Endothelial cell of umbilical vein (primary cell): Measurements from ENCODE around the gene COX18. TPM values are rescaled to one million over a fixed set of nuclear protein-coding genes. Genes with fewer than 3 reads are reported as not detected.

ENCODE experiments used
- BruUV-seq: library from RNA; stranded (reverse); fragments of 400-500 nt; replicated peaks from 2 replicates; lab custom pipeline; 2021; lab: Mats Ljungman, UMichigan
- CTCF ChIA-PET: fragments of 300-600, 350-600 bp; sonication (Branson Sonifier 250); formaldehyde crosslinking; loops from one replicate; lab custom pipeline; 2021; ENCODE audit warnings: antibody characterized with exemption, inconsistent platforms; lab: Charles Lee
- POLR2A ChIA-PET: fragments of 300-600, 350-600 bp; sonication (Branson Sonifier 250); formaldehyde crosslinking; loops from one replicate; lab custom pipeline; 2021; ENCODE audit warnings: antibody characterized with exemption, inconsistent platforms; lab: Charles Lee
- DNase-seq: peaks from one replicate; pipeline ENCODE4 v3.0.0-alpha.2; 2011; ENCODE audit warnings: low read depth, low spot score
- FAIRE-seq: peaks from 2 replicates; lab custom pipeline; 2011; peaks lifted over from hg19 to GRCh38; lab: Jason Lieb, UNC
- H2AFZ ChIP-seq: 2 replicates; pipeline ENCODE4 v1.6.0; 2012; ENCODE audit warnings: low read depth, low read length, control low read depth, inconsistent platforms
- H3K27ac ChIP-seq: 2 replicates; pipeline ENCODE4 v1.5.1; 2011; ENCODE audit warnings: low read depth, mild to moderate bottlenecking, control low read depth, low read length, moderate library complexity; ENCODE audit not compliant: insufficient read depth
- H3K27me3 ChIP-seq, 2 experiments: 2 replicates each; pipeline versions ENCODE4 v1.6.0 to v1.6.1; 2011; ENCODE audit warnings: low read length in 2 of 2, mixed read lengths in 1 of 2; ENCODE audit not compliant: control insufficient read depth in 2 of 2, insufficient read depth in 2 of 2
- H3K36me3 ChIP-seq, 2 experiments: 2 replicates in 1 of 2; 3 replicates in 1 of 2; pipeline ENCODE4 v1.5.1; 2011; ENCODE audit warnings: low read length in 2 of 2, mild to moderate bottlenecking in 1 of 2, moderate library complexity in 1 of 2; ENCODE audit not compliant: control insufficient read depth in 2 of 2, insufficient read depth in 2 of 2; ENCODE audit errors: extremely low read depth in 1 of 2
- H3K4me1 ChIP-seq: 3 replicates; pipeline ENCODE4 v1.5.1; 2011; ENCODE audit warnings: mild to moderate bottlenecking, low read length; ENCODE audit not compliant: control insufficient read depth, insufficient read depth; ENCODE audit errors: extremely low read depth
- H3K4me2 ChIP-seq: 2 replicates; pipeline ENCODE4 v1.6.1; 2011; ENCODE audit warnings: low read length, control low read depth, mixed read lengths; ENCODE audit not compliant: insufficient read depth
- H3K4me3 ChIP-seq, 3 experiments: fragments of 200-600 bp in 1 of 3; sonication (generic), shearing (Covaris generic) in 1 of 3; replicated peaks in 1 of 3; 2 replicates each; pipeline ENCODE4 v1.5.1; 2011 to 2016; ENCODE audit warnings: control low read depth in 3 of 3, low read length in 3 of 3, mild to moderate bottlenecking in 2 of 3, inconsistent platforms in 1 of 3, low read depth in 1 of 3, moderate library complexity in 1 of 3; ENCODE audit not compliant: insufficient read depth in 1 of 3
- H3K79me2 ChIP-seq: 2 replicates; pipeline ENCODE4 v1.6.0; 2012; ENCODE audit warnings: low read length, inconsistent platforms; ENCODE audit not compliant: control insufficient read depth, insufficient read depth
- H3K9ac ChIP-seq: replicated peaks from 2 replicates; pipeline ENCODE3; 2011; ENCODE audit warnings: low read length, control low read depth; ENCODE audit not compliant: insufficient read depth; ENCODE audit errors: extremely low read depth
- H3K9me1 ChIP-seq: replicated peaks from 3 replicates; pipeline ENCODE4 v1.6.0; 2011; ENCODE audit warnings: mild to moderate bottlenecking, low read length; ENCODE audit not compliant: control insufficient read depth, insufficient read depth; ENCODE audit errors: extremely low read depth
- H3K9me3 ChIP-seq: replicated peaks from 2 replicates; pipeline ENCODE4 v1.5.1; 2012; ENCODE audit warnings: low read length, inconsistent platforms; ENCODE audit not compliant: control insufficient read depth, insufficient read depth
- H4K20me1 ChIP-seq: replicated peaks from 2 replicates; pipeline ENCODE3; 2011; ENCODE audit warnings: mild to moderate bottlenecking, low read length; ENCODE audit not compliant: control insufficient read depth, insufficient read depth; ENCODE audit errors: extremely low read depth
- CTCF ChIP-seq, 2 donors: IDR thresholded peaks; 1 replicate in 1 of 2; 2 replicates in 1 of 2; pipeline ENCODE4 v1.5.1; 2011; ENCODE audit warnings: low read length in 2 of 2, mild to moderate bottlenecking in 2 of 2, moderate library complexity in 2 of 2, control low read depth in 1 of 2, inconsistent platforms in 1 of 2, low read depth in 1 of 2; ENCODE audit not compliant: insufficient read depth in 1 of 2; ENCODE audit errors: extremely low read depth in 1 of 2
- EZH2 ChIP-seq: IDR thresholded peaks from 2 replicates; pipeline ENCODE4 v1.6.1; 2012; ENCODE audit warnings: borderline replicate concordance, low read depth, mild to moderate bottlenecking, moderate library complexity, low read length, inconsistent platforms; ENCODE audit not compliant: severe bottlenecking
- FOS ChIP-seq: IDR thresholded peaks from 2 replicates; pipeline ENCODE4 v1.6.1; 2011; ENCODE audit warnings: mild to moderate bottlenecking, low read length, moderate library complexity, borderline replicate concordance; ENCODE audit not compliant: insufficient read depth
- GATA2 ChIP-seq: IDR thresholded peaks from 2 replicates; pipeline ENCODE4 v1.7.0; 2011; ENCODE audit warnings: low read depth, mild to moderate bottlenecking, moderate library complexity, mixed read lengths, low read length; ENCODE audit not compliant: insufficient read length, insufficient read depth
- JUN ChIP-seq: IDR thresholded peaks from 2 replicates; pipeline ENCODE4 v1.6.1; 2011; ENCODE audit warnings: borderline replicate concordance, low read depth; ENCODE audit not compliant: insufficient read length, insufficient read depth
- MAX ChIP-seq: IDR thresholded peaks from 2 replicates; pipeline ENCODE4 v1.6.1; 2011; ENCODE audit not compliant: insufficient read depth, insufficient read length
- MYC ChIP-seq: IDR thresholded peaks from one replicate; pipeline ENCODE4 v1.6.1; 2011; ENCODE audit warnings: mild to moderate bottlenecking, low read depth, low read length
- POLR2A ChIP-seq: IDR thresholded peaks from 2 replicates; pipeline ENCODE4 v1.6.1; 2012; ENCODE audit warnings: low read depth, mild to moderate bottlenecking, control low read depth, low read length
- POLR2AphosphoS5 ChIP-seq: IDR thresholded peaks from 2 replicates; pipeline ENCODE4 v1.6.1; 2012; ENCODE audit warnings: low read depth, mild to moderate bottlenecking, control low read depth, low read length, moderate library complexity; ENCODE audit not compliant: insufficient read depth
- dilution Hi-C: fragments of 300-500 bp; cut with MboI; formaldehyde crosslinking; loops from one replicate; pipeline ENCODE4 v1.15.0; 2019; ENCODE audit warnings: low sequenced_read_pairs; ENCODE audit not compliant: extremely low pct_ligation_motif_present
- intact Hi-C: fragments of 100-400 bp; cut with micrococcal nuclease; formaldehyde crosslinking; loops from one replicate; pipeline ENCODE4 v1.10.0; 2022
- polyA plus RNA-seq, 4 experiments: library from polyadenylated mRNA; depleted of rRNA in 3 of 4; stranded (reverse) in 3 of 4; unstranded in 1 of 4; fragments of >200 nt; gene quantifications; 2 replicates each; pipeline versions ENCODE4 v1.2.1 to v1.2.3, GENCODE V29; 2011 to 2012; ENCODE audit warnings: missing spikeins in 1 of 4
- total RNA-seq: library from RNA; stranded (reverse); gene quantifications from 2 replicates; pipeline ENCODE4 v1.2.3, GENCODE V29; 2021

COX18 gene
- total and polyA plus RNA-seq, 2 donors (not counting 3 experiments of a cell fraction or from before 2014, with no cell fraction given), result 11.7 to 13.0 TPM

- CTCF ChIA-PET, result no interaction called here
- Histone ChIP-seq H4K20me1 (no peaks in the 10 kb centered on the region), H3K4me3 (no peak overlapping the region), H3K4me1 (peaks cover 15% of the 10 kb centered on the region), H3K9me3 (no peaks in the 10 kb centered on the region), H3K36me3 (peaks cover 0 to 4% of the 10 kb centered on the region in 2 experiments), H3K79me2 (peaks cover 8% of the 10 kb centered on the region), H3K27me3 (no peaks in the 10 kb centered on the region), H3K27ac (no peak overlapping the region), H3K9me1 (no peaks in the 10 kb centered on the region), H2AFZ (no peak overlapping the region), H3K9ac (no peak overlapping the region), H3K4me2 (no peak overlapping the region)
- TF ChIP-seq CTCF (IDR thresholded peaks at IDR 0.05; ENCODE audit: extremely low read depth in 1 of 2, insufficient read depth in 1 of 2, low read depth in 1 of 2, low read length in 2 of 2) (no peak), POLR2A (no peak), MAX (no peak), MYC (no peak), FOS (no peak), POLR2AphosphoS5 (no peak), EZH2 (no peak), JUN (no peak), GATA2 (no peak)
- POLR2A ChIA-PET, result interaction anchor here (0.9 kb wide), 1 partner anchor 192 kb away, joined by 4 read pairs; the partner anchor contains the start of gene ANKRD17
- DNase-seq (no peak), FAIRE-seq (no peak)
- BruUV-seq, result no TSS peak
- dilution Hi-C loops, result no loop called here
- intact Hi-C loops, result no loop called here
These were observed 3.1 kb downstream of the COX18 start for GRCh38 chr4:73066445-73066844.
